B cell (primary cell): ENCODE data around the gene SAMD9. TPM values are rescaled to one million over a fixed set of nuclear protein-coding genes. Genes with fewer than 3 reads are reported as not detected.

Source experiments
- ATAC-seq: fragments of 200-7000 bp; cut with Tn5 transposase; one replicate; pipeline ENCODE4 v1.10.0; 2021; ENCODE audit warnings: low read depth, mild to moderate bottlenecking, moderate number of reproducible peaks, moderate library complexity
- CTCF ChIA-PET: fragments of 350-600 bp; sonication (Branson Sonifier 250); formaldehyde crosslinking; loops from one replicate; lab custom pipeline; 2021; ENCODE audit warnings: antibody characterized with exemption, inconsistent platforms; lab: Charles Lee
- POLR2A ChIA-PET: fragments of 350-600 bp; sonication (Branson Sonifier 250); formaldehyde crosslinking; loops from one replicate; lab custom pipeline; 2021; ENCODE audit warnings: antibody characterized with exemption; lab: Charles Lee
- DNase-seq: peaks from one replicate; pipeline ENCODE4 v3.0.0; 2013
- H2AFZ ChIP-seq: 2 replicates; pipeline ENCODE4 v1.6.1; 2012; ENCODE audit warnings: mild to moderate bottlenecking, low read depth, low read length; ENCODE audit not compliant: insufficient read depth, poor library complexity, severe bottlenecking
- H3K27ac ChIP-seq, 2 donors: 1 replicate in 1 of 2; 2 replicates in 1 of 2; pipeline ENCODE4 v1.5.1; 2012 to 2013; ENCODE audit warnings: low read length in 2 of 2, mild to moderate bottlenecking in 2 of 2, moderate library complexity in 1 of 2
- H3K27me3 ChIP-seq, 4 experiments: fragments of 200-600 bp in 1 of 4; sonication (generic) in 1 of 4; replicated peaks in 1 of 4; 1 replicate in 2 of 4; 2 replicates in 2 of 4; pipeline versions ENCODE4 v1.6.1 to v1.7.0; 2013 to 2016; ENCODE audit warnings: low read length in 3 of 4, mild to moderate bottlenecking in 2 of 4, mixed read lengths in 1 of 4, moderate library complexity in 1 of 4; ENCODE audit not compliant: insufficient read depth in 4 of 4, control insufficient read depth in 3 of 4; ENCODE audit errors: control extremely low read depth in 1 of 4
- H3K36me3 ChIP-seq, 2 experiments: replicated peaks in 1 of 2; 1 replicate in 1 of 2; 2 replicates in 1 of 2; pipeline versions ENCODE4 v1.6.1 to v1.7.1; 2013; ENCODE audit warnings: low read length in 1 of 2; ENCODE audit not compliant: insufficient read depth in 2 of 2, control insufficient read depth in 1 of 2; ENCODE audit errors: control extremely low read depth in 1 of 2, extremely low read depth in 1 of 2
- H3K4me1 ChIP-seq, 2 donors: fragments of 200-600 bp in 1 of 2; sonication (generic) in 1 of 2; 1 replicate in 1 of 2; 2 replicates in 1 of 2; pipeline versions ENCODE4 v1.5.1 to v1.6.1; 2013 to 2017; ENCODE audit warnings: low read length in 2 of 2; ENCODE audit not compliant: control insufficient read depth in 2 of 2, insufficient read depth in 2 of 2
- H3K4me2 ChIP-seq: replicated peaks from 2 replicates; pipeline ENCODE3; 2012; ENCODE audit warnings: mild to moderate bottlenecking, low read depth, low read length; ENCODE audit not compliant: poor library complexity, severe bottlenecking
- H3K4me3 ChIP-seq, 5 experiments: fragments of 200-600 bp in 1 of 5; sonication (generic) in 1 of 5; 1 replicate in 3 of 5; 2 replicates in 2 of 5; pipeline versions ENCODE4 v1.5.1 to v1.7.0; 2011 to 2016; ENCODE audit warnings: low read length in 4 of 5, mild to moderate bottlenecking in 4 of 5, low read depth in 2 of 5, control low read depth in 1 of 5, moderate library complexity in 1 of 5; ENCODE audit not compliant: insufficient read depth in 1 of 5; ENCODE audit errors: control extremely low read depth in 1 of 5, extremely low read depth in 1 of 5
- H3K79me2 ChIP-seq: fragments of 200-600 bp; sonication (generic); one replicate; pipeline ENCODE4 v1.6.0; 2016; ENCODE audit warnings: low read length; ENCODE audit not compliant: control insufficient read depth, insufficient read depth
- H3K9ac ChIP-seq: fragments of 200-600 bp; sonication (generic); 2 replicates; pipeline ENCODE4 v1.6.1; 2017; ENCODE audit warnings: mild to moderate bottlenecking, low read length, moderate library complexity
- H3K9me3 ChIP-seq, 3 donors: one replicate each; pipeline versions ENCODE4 v1.6.1 to v1.7.1; 2013; ENCODE audit warnings: low read length in 2 of 3; ENCODE audit not compliant: control insufficient read depth in 2 of 3, insufficient read depth in 1 of 3; ENCODE audit errors: control extremely low read depth in 1 of 3
- H4K20me1 ChIP-seq: 2 replicates; pipeline ENCODE4 v1.6.0; 2012; ENCODE audit warnings: mild to moderate bottlenecking, low read length; ENCODE audit not compliant: insufficient read depth, control insufficient read depth, poor library complexity, severe bottlenecking
- H3K27ac Mint-ChIP-seq: one replicate; pipeline ENCODE4 v1.8.0; 2021; ENCODE audit warnings: mixed read lengths
- H3K27me3 Mint-ChIP-seq: one replicate; pipeline ENCODE4 v1.8.0; 2021; ENCODE audit warnings: mixed read lengths
- H3K4me1 Mint-ChIP-seq: one replicate; pipeline ENCODE4 v1.8.0; 2021; ENCODE audit warnings: mixed read lengths
- H3K4me3 Mint-ChIP-seq: one replicate; pipeline ENCODE4 v1.8.0; 2021; ENCODE audit warnings: mixed read lengths
- H3K9me3 Mint-ChIP-seq: one replicate; pipeline ENCODE4 v1.8.0; 2022; ENCODE audit warnings: mixed read lengths; ENCODE audit not compliant: insufficient read depth
- CTCF ChIP-seq: fragments of 200-600 bp; IDR thresholded peaks from one replicate; pipeline ENCODE4 v1.8.0; 2022; ENCODE audit warnings: antibody characterized with exemption, mild to moderate bottlenecking
- EZH2 ChIP-seq: IDR thresholded peaks from 2 replicates; pipeline ENCODE4 v1.6.1; 2012; ENCODE audit warnings: borderline replicate concordance, low read depth, mild to moderate bottlenecking, moderate library complexity, low read length; ENCODE audit not compliant: insufficient read depth, poor library complexity, severe bottlenecking
- WGBS: methylation state at CpG from one replicate; pipeline ENCODE4 v1.1.5; 2013; ENCODE audit warnings: missing lambda C conversion rate; ENCODE audit not compliant: insufficient coverage; 5-methylcytosine and 5-hydroxymethylcytosine counted together
- intact Hi-C: fragments of 100-400 bp; cut with micrococcal nuclease; formaldehyde crosslinking; loops from one replicate; pipeline ENCODE4 v1.10.0; 2022
- polyA plus RNA-seq: library from polyadenylated mRNA; depleted of rRNA; stranded (reverse); fragments of >200 nt; gene quantifications from 2 replicates; pipeline ENCODE4 v1.2.3, GENCODE V29; 2012
- total RNA-seq, 2 donors: library from RNA; stranded (reverse); fragments of 120-200 nt in 1 of 2; gene quantifications; 1 replicate in 1 of 2; 2 replicates in 1 of 2; pipeline versions ENCODE4 v1.2.3 to v1.2.4, GENCODE V29; 2013 to 2022

SAMD9 gene
- total and polyA plus RNA-seq, 2 donors (not counting 1 experiment from before 2014, with no cell fraction given) = 6.2 to 42.1 TPM

- H3K4me3 Mint-ChIP-seq = peak overlapping the region; percentile 38
- POLR2A ChIA-PET = no interaction called here
- CTCF ChIA-PET = no interaction called here
These were observed 47.7 kb upstream of the SAMD9 start for GRCh38 chr7:93165447-93165846.

More at GRCh38 chr7:93165447-93165846, 47.7 kb upstream of the SAMD9 start:
- H3K9ac ChIP-seq = peak overlapping the region; percentile 34
- H3K27me3 ChIP-seq = no peaks in the 10 kb centered on the region
- H3K4me3 ChIP-seq = peak overlapping the region in 2 of 5 experiments; percentile 5 to 15
- TF ChIP-seq EZH2 (no peak), CTCF (no peak)
- H3K9me3 ChIP-seq = peaks cover 0 to 18% (median 12%) of the 10 kb centered on the region in 3 donors
- H3K27me3 Mint-ChIP-seq = no peaks in the 10 kb centered on the region
- peaks cover 4 to 8% of the 10 kb centered on the region in 2 donors for H3K4me1 ChIP-seq
- no peaks in the 10 kb centered on the region for H3K36me3 ChIP-seq
- H3K27ac ChIP-seq = peak overlapping the region; percentile 59 to 81
- no peaks in the 10 kb centered on the region for H3K79me2 ChIP-seq
- WGBS = no CpG with 5 or more reads among the region's 1 CpG
- DNase-seq (peak; percentile 77), ATAC-seq (peak; percentile 93)
- H3K9me3 Mint-ChIP-seq = peaks cover 13% of the 10 kb centered on the region
- H4K20me1 ChIP-seq = no peaks in the 10 kb centered on the region
- peak overlapping the region; percentile 58 for H2AFZ ChIP-seq
- intact Hi-C loops = loop anchor here (1.0 to 5.0 kb wide), 3 partner anchors 17 to 62 kb away; partner anchors contain the start of genes HEPACAM2, SAMD9 and SAMD9L
- H3K4me2 ChIP-seq = peak overlapping the region; percentile 57
- peak overlapping the region; percentile 74 for H3K27ac Mint-ChIP-seq
- peaks cover 19% of the 10 kb centered on the region for H3K4me1 Mint-ChIP-seq
